ENCODE results near the gene TENM4. TPM values are rescaled to one million over a fixed set of nuclear protein-coding genes. Genes with fewer than 3 reads are reported as not detected.

TENM4 gene
- total RNA-seq, 4 donors from 2014 or later, result 0.88 to 61.5 (median 4.0) TPM

DNA sequence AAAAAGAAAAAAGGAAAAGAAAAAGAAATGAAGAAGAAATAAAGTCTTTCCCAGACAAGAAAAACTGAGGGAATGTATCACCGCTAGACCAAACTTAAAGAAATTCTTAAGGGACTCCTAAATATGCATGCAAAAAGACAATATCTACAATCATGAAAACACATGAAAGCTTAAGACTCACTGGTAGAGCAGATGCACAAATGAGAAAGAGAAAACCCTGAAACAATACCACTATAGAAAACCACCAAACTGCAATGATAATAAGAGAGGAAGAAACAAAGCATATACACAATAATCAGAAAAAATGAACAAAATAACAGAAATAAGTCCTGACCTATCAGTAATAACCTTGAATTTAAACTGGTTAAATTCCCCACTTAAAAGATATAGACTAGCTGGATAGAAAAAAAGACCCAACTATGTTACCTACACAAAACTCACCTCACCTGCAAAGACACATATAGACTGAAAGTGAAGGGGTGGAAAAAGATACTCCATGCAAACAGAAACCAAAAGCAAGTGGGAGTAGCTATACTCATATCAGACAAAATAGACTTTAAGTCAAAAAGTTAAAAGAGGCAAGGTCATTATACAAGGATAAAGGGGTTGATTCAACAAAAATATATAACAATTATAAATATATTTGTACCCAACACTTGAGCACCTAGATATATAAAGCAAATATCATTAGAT, 804.9 kb downstream of the TENM4 start:
- Histone ChIP-seq H3K27me3 (no peaks in the 10 kb centered on the region), H3K4me1 (no peaks in the 10 kb centered on the region), H3K27ac (no peak overlapping the region), H3K9me3 (no peaks in the 10 kb centered on the region), H3K4me3 (no peak overlapping the region), H3K36me3 (no peaks in the 10 kb centered on the region)
- DNase-seq, result no peak
- TF ChIP-seq POLR2A (IDR thresholded peaks at IDR 0.05), result no peak
- TF ChIP-seq, protein P1, sequence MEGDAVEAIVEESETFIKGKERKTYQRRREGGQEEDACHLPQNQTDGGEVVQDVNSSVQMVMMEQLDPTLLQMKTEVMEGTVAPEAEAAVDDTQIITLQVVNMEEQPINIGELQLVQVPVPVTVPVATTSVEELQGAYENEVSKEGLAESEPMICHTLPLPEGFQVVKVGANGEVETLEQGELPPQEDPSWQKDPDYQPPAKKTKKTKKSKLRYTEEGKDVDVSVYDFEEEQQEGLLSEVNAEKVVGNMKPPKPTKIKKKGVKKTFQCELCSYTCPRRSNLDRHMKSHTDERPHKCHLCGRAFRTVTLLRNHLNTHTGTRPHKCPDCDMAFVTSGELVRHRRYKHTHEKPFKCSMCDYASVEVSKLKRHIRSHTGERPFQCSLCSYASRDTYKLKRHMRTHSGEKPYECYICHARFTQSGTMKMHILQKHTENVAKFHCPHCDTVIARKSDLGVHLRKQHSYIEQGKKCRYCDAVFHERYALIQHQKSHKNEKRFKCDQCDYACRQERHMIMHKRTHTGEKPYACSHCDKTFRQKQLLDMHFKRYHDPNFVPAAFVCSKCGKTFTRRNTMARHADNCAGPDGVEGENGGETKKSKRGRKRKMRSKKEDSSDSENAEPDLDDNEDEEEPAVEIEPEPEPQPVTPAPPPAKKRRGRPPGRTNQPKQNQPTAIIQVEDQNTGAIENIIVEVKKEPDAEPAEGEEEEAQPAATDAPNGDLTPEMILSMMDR (IDR thresholded peaks at IDR 0.05), result no peak
- intact Hi-C loops (cut with DNase I; ENCODE audit: low total_unique reads), result no loop called here

DNA sequence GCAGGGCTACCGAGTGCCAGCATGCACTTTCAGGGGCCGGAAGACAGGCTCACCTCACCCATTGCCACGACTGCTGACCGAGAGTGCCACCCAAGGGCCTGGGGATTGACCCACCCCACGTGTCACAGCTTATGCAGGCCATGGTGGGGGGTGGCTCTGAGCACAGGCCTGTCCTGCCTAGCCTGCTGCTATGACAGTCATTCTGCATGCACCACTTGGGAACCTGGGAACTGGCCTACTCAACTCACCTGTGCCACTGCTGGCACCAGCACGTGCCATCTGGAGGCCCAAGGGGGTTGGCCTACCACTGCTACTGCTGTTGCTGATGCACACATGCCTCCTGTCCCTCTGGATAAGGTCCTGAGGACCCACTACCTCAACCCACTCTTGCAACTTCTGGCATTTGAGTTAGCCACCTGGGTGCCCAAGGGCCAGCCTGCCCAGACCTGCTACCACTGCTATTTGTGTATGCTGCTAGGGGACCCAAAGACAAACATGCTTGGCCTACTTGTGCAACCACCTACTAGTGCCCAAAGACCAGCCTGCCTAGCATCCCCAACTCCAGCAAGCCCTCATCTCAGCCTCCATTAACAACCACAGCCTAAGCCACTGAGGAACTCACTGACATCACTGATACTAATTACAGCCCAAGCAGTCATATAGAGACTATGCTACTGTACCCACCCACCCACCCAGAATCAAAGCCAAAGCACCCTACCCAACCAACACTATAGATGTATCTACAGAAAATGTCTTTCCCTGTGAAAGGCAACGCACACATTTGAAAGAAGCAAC, 807.1 kb downstream of the TENM4 start:
- no peaks in the 10 kb centered on the region for H3K4me1 ChIP-seq
- no peak overlapping the region for H3K27ac ChIP-seq
- H3K27me3 ChIP-seq, result no peaks in the 10 kb centered on the region
- no peak overlapping the region for H3K4me3 ChIP-seq
- TF ChIP-seq, protein P1 (IDR thresholded peaks at IDR 0.05), result no peak
- no peak for TF ChIP-seq POLR2A (IDR thresholded peaks at IDR 0.05)
- H3K36me3 ChIP-seq, result no peaks in the 10 kb centered on the region
- DNase-seq, result no peak
- intact Hi-C loops (cut with DNase I; ENCODE audit: low total_unique reads), result no loop called here
- H3K9me3 ChIP-seq, result peaks cover 0 to 5% of the 10 kb centered on the region in 2 donors

DNA sequence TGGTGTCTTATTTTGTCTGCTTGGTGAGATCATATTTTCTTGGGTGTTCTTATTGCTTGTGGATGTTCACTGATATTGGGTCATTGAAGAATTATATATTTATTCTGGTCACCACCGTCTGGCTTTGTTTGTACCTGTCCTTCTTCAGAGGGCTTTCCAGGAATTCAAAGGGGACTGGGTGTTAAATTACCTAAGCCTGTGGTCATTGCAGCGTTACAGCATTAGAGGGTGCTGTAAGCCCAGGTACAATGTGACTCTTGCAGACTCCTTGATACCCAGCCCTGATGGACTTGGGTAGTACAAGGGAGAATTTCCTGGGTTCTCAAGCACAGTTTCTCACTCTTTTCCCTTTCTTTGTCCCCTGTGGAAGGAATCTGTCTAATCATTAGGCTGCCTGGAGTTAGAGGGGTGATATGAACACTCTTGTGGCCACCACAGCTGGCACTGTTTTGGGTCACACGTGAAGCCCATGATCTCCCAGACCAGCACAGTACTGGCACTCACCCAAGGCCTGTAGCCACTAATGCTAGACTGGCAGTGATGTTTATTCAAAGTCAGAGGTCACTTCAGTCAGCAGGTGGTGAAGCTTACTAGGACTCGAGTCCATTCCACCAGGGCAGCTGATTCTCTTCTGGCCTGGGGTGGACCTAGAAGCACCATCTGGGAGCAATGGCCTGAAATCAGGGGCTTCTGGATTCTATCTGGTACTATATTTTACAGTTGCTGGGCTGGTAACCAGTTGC, 810.1 kb downstream of the TENM4 start:
- intact Hi-C loops (cut with DNase I; ENCODE audit: low total_unique reads), result no loop called here
- Histone ChIP-seq H3K9me3 (peaks cover 0 to 5% of the 10 kb centered on the region in 2 donors), H3K4me1 (no peaks in the 10 kb centered on the region), H3K27me3 (no peaks in the 10 kb centered on the region), H3K36me3 (no peaks in the 10 kb centered on the region), H3K4me3 (no peak overlapping the region), H3K27ac (no peak overlapping the region)
- no peak for TF ChIP-seq POLR2A (IDR thresholded peaks at IDR 0.05)
- TF ChIP-seq, protein P1 (IDR thresholded peaks at IDR 0.05), result no peak
- no peak for DNase-seq

DNA sequence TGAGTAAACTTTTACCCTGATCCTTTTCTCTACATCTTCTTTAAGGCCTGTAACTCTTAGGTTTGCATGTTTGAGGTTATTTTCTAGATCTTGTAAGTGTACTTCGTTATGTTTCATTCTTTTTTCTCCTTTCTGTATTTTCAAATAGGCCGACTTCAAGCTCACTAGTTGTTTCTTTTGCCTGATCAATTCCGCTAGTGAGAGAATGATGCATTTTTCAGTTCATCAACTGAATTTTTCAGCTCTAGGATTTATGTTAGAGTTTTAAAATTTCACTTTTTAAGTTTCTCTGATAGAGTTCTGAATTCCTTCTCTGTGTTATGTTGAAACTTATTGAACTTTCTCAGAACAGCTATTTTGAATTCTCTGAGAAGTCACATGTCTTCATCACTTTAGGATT, 810.7 kb downstream of the TENM4 start:
- H3K36me3 ChIP-seq, result no peaks in the 10 kb centered on the region
- no peak for DNase-seq
- H3K9me3 ChIP-seq, result peaks cover 0 to 5% of the 10 kb centered on the region in 2 donors
- no peaks in the 10 kb centered on the region for H3K27me3 ChIP-seq
- intact Hi-C loops (cut with DNase I; ENCODE audit: low total_unique reads), result no loop called here
- no peak overlapping the region for H3K4me3 ChIP-seq
- no peaks in the 10 kb centered on the region for H3K4me1 ChIP-seq
- no peak overlapping the region for H3K27ac ChIP-seq
- TF ChIP-seq, protein P1 (IDR thresholded peaks at IDR 0.05), result no peak
- TF ChIP-seq POLR2A (IDR thresholded peaks at IDR 0.05), result no peak

All from uterus (tissue), 4 donors.